A549 (cell line): ENCODE results near the gene RSAD1.

ENCODE experiments used
- CEBPB ChIP-seq, 2 experiments: fragments of >200 bp in 1 of 2; sonication (Bioruptor Twin) in 1 of 2; formaldehyde crosslinking in 1 of 2; IDR thresholded peaks; 2 replicates each; pipeline ENCODE4 v1.6.1; 2012 to 2016
- CHD2 ChIP-seq: fragments of 150-350 bp; IDR thresholded peaks from 2 replicates; pipeline ENCODE4 v1.6.1; 2014; ENCODE audit warnings: low read length; ENCODE audit not compliant: partially characterized antibody
- CTCF ChIP-seq: fragments of >200 bp; sonication (Bioruptor Twin); formaldehyde crosslinking; IDR thresholded peaks from 3 replicates; pipeline ENCODE4 v1.5.1; 2016
- EP300 ChIP-seq, 2 experiments: fragments of >200 bp; sonication (Bioruptor Twin); formaldehyde crosslinking; IDR thresholded peaks; 2 replicates in 1 of 2; 3 replicates in 1 of 2; pipeline ENCODE4 v1.6.1; 2016 to 2017
- HDAC2 ChIP-seq: fragments of 200-600 bp; sonication (generic); IDR thresholded peaks from 2 replicates; pipeline ENCODE4 v1.6.1; 2016
- JUN ChIP-seq, 2 experiments: fragments of >200 bp; sonication (Bioruptor Twin); formaldehyde crosslinking; IDR thresholded peaks; 2 replicates in 1 of 2; 3 replicates in 1 of 2; pipeline ENCODE4 v1.6.1; 2016 to 2017
- JUNB ChIP-seq: fragments of >200 bp; sonication (Bioruptor Twin); formaldehyde crosslinking; IDR thresholded peaks from 2 replicates; pipeline ENCODE4 v1.6.1; 2016
- NPAS2 ChIP-seq: fragments of 250-450 bp; sonication (Bioruptor Pico); IDR thresholded peaks from 2 replicates; pipeline ENCODE4 v1.8.0; 2022; ENCODE audit warnings: mild to moderate bottlenecking, moderate library complexity, borderline replicate concordance
- POLR2A ChIP-seq: IDR thresholded peaks from 2 replicates; pipeline ENCODE4 v1.6.1; 2012; ENCODE audit warnings: mild to moderate bottlenecking, low read length
- RFX5 ChIP-seq: fragments of 450-650 bp; IDR thresholded peaks from 2 replicates; pipeline ENCODE4 v1.7.1; 2014; ENCODE audit warnings: antibody characterized with exemption, mild to moderate bottlenecking, moderate library complexity
- TF ChIP-seq, protein P1 (sequence below): IDR thresholded peaks from 2 replicates; pipeline ENCODE4 v1.6.1; 2012; ENCODE audit warnings: low read depth, borderline replicate concordance

GRCh38 chr17:50471009-50471905 is 7.4 kb upstream of the RSAD1 start:
- no peak for TF ChIP-seq POLR2A
- no peak for TF ChIP-seq CTCF
- TF ChIP-seq CEBPB (IDR thresholded peaks at IDR 0.05) = no peak
- no peak for TF ChIP-seq HDAC2
- no peak for TF ChIP-seq CHD2
- no peak for TF ChIP-seq NPAS2 (CRISPR knock-in tag)
- no peak for TF ChIP-seq JUN (IDR thresholded peaks at IDR 0.05)
- no peak for TF ChIP-seq RFX5
- TF ChIP-seq JUNB = no peak
- TF ChIP-seq EP300 (IDR thresholded peaks at IDR 0.05) = no peak
- TF ChIP-seq, protein P1, sequence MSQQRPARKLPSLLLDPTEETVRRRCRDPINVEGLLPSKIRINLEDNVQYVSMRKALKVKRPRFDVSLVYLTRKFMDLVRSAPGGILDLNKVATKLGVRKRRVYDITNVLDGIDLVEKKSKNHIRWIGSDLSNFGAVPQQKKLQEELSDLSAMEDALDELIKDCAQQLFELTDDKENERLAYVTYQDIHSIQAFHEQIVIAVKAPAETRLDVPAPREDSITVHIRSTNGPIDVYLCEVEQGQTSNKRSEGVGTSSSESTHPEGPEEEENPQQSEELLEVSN = no peak
